T-helper 1 cell (primary cell): ENCODE results near the gene P4HA1.

Source experiments
- DNase-seq, 5 donors: peaks; one replicate each; pipeline ENCODE4 v3.0.0-alpha.2; 2012 to 2020

The P4HA1 gene

DNA sequence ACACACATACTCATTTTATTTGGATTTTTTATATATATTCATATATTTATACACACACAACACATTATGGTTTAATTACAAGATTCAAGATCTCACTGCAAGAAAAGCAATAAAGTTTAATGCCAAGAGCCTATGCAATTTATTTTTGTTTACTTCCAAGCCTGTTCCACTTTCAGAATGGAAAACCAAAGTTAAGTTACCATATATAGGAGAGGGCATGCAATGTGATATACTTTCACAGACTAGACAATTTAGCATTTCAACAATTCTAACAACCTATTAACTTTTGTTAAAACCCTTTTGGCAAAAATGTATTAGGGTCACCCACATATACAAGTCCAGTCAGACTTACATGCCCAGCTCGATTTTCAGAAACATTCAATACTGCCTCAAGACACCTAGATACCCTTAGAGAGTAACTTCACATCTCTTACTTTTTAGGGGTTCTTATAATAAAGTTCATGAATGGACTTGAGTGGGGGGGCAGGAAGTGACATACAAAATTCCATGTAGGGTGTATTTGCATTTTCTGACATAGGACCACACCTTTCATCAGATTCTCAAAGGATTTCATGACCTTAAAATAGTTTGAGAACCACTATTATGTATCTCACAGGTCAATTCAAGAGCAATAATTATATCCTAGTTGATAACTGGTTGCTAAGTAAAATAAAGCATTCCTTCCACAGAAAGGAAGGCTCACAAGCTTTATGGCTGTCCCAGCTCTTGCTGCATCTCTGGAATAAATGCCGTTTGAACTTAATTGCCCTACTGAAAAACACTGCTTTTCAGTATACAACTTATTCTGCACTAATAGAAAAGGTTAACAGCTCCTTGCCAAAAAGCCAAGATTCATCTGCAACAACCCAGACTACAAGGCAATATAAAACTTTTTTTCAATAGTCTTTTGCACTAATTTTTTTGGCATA lies 2.5 kb downstream of the P4HA1 start:
- DNase-seq: no peak

DNA sequence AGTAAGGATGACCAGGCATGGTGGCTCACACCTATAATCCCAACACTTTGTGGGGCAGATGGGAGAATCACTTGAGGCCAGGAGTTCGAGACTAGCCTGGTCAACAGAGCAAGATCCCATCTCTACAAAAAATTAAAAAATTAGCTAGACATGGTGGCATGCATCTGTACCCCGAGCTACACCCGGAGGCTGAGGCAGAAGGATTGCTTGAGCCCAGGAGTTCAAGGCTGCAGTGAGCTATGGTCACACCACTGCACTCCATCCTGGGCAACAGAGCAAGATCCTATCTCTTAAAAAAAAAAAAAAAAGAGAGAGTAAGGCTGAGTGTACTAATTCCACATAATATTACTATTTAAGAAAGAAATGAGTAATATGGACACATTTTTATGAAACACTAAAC lies 3.8 kb downstream of the P4HA1 start:
- no peak for DNase-seq

DNA sequence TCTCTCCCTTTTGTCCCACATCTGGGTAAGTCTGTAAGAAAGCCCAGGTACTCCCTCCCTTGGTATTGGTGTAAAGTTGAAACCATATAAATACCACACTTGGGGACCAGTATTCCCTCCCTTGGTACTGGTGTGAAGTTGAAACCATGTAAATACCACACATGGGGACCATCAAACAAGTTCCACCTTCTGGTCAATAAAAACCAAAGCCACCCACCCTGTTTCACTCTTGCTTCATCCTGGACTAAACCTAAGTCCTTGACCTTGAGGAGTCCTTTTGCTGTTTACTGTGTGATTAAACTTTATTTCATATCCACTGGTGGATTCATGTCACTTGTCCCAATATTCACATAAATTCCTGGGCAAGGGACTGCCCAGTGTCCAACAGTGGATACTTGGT lies 8.4 kb downstream of the P4HA1 start:
- DNase-seq: no peak

DNA sequence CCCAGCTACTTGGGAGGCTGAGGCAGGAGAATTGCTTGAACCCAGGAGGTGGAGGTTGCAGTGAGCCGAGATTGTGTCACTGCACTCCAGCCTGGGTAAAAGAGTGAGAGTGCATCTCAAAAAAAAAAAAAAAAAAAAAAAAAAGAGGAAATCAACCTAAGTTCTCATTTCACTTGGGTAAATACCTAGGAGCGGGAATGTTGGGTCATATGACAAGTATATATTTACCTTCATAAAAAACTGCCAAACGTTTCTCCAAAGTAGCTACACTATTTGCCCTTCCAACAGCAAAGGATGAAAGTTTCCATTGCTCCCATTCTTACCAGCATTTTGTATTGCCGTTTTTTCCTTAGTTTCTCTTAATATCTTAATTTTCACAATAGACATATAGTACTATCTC lies 9.8 kb downstream of the P4HA1 start:
- no peak for DNase-seq

DNA sequence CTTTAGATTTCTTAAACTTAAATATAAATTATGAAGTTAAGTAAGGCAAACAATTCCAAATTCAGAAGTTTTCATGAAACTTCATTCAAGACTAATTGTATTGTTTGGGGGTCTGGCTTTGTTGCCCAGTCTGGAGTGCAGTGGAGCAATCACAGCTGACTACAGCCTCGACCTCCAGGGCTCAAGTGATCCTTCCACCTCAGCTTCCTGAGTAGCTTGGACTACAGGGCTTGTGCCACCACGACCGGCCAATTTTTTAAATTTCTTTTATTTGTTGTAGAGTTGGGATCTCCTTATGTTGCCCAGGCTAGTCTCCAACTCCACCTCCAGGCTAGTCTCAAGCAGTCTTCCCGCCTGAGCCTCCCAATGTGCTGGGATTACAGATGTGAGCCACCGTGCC lies 12.5 kb downstream of the P4HA1 start:
- DNase-seq: no peak

DNA sequence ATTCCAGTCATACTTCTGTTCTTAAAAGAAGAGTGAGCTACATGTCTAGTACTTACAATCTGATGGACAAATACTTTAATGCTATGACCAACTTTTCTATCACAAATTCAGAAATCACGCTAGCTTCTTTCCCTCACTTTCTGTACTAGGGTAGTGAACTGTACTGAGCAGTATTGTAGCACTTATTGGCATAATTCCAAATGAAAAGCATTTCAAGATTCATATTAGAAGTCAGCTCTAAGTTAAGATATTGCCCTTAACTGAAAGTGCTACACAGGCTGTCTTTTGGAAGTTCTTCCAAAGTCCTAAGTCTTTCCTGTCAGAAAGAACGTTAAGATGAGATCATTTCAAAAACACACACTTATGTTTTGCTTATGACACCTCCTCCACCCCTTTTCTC lies 13.4 kb downstream of the P4HA1 start:
- DNase-seq: no peak

DNA sequence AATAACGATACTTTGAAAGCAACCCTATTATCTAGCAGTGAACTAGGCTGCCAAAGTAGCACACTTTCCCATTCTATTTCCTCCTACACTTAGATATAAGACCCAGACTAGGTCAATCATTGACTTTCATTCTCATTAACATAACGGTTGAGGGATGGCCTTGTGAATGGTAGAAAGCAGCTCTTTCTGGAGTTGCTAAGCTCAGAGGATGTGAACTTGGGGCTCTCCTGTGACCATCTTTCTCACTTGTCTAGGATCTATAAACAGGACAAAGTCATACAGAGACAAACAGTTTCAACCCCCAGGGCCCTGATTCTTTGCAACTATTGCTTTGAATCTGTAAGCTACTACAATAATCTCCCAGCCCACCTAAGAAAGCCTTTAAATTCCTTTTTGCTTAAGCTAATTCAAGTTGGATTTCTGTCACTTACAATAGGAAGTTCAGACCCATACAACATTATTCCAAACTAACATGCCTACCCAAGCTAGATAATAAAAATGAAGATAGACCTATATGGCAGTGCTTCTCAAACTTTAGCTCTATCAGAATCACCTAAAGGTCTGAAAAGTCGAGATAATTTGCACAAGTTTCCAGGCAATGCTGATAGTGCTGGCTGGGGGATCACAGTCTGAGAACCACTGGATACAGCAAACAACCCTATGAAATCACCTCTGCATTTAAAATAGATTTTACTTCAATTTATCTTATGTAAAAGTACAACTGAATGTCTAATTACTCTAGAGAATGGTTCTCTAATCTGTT lies 16.7 kb downstream of the P4HA1 start:
- peak in 1 of 5 donors; percentile 9 for DNase-seq

DNA sequence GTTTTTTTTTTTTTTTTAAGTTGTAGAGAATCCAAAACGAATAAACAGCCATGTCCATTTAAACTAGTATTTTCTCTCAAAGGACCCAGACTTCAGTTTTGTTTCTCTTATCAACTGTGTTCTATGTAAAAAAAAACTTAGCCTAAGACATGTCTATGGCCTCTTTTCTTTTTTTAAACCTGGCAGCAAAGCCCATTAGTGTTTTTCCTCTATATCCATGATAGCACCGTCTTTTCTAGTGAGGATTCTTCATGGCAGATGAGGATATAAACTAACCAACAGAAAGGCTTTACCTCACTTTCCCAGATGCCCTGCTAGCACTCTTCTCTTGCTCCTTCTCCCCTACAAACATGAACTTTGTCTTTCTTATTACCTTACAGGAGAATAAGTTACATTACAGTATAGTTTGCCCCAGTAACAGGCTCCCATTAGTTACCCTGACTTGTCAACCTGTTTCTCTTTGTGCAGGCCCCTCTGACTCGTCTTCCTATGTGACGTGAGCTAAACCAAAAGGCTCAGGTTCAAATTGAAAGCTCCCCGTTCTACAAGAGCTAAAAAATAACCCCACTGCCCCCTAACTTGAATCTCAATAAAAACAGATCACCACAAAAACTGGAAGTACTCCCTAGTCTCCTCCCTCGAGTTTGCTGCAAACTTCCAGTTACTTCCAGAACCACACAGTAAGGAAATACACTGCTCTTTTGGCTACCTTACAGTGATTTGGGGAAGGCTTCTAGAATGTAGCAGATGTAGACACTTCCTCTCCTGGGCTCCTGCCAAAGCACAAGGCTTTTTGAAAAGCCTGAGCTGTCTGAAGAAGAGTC lies 20.1 kb downstream of the P4HA1 start:
- peak in 1 of 5 donors; percentile 30 for DNase-seq

DNA sequence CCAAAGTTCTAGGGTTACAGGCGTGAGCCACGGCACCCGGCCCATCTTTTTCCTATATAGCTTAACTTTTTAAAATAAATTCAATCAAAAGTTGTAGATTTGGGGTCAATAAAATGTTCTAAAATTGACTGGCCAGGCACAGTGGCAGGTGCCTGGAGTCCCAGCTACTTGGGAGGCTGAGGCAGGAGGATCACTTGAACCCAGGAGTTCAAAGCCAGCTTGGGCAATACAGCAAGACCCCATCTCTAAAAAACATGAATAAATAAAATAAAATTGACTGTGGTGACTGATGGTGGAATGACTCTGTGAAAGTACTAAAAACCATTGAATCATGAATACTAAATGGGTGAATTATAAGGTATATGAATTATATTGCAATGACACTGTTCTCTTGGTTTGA lies 20.8 kb downstream of the P4HA1 start:
- no peak for DNase-seq

DNA sequence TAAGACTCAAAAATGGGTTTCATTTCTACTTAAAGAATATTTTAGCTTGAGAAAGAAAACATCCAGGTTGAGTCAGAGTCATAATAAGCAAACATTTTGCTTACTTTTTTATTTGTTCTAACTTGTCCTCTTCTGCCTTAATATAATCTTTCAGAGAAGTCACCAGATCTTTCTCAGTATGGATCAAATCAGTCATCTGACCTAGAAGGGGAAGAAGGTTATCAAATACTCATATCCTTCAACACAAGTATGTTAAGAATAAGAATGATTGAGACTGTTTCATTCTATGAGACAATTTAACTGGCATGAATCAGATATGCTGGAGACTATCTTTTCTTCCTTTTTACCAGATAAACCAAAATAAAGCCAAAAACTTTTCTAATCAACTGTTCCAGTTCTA lies 23.0 kb downstream of the P4HA1 start:
- no peak for DNase-seq

DNA sequence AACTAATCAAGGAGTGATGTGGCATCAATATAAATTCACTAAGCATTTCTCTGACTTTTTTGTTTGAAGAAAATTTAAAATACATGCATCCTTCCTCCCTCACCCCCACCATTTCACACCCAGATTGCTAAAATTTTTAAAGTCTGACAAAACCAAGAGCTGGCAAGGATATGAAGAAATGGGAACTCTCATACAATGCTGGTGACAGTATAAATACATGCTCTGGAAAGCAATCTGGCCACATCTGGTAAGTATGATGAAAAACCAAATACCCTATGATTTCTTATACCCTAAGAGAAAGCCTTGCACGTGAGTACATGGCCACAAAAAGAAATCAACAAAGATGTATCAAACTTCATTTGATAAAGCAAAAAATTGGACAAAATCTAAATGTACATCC lies 31.2 kb downstream of the P4HA1 start:
- DNase-seq: no peak

DNA sequence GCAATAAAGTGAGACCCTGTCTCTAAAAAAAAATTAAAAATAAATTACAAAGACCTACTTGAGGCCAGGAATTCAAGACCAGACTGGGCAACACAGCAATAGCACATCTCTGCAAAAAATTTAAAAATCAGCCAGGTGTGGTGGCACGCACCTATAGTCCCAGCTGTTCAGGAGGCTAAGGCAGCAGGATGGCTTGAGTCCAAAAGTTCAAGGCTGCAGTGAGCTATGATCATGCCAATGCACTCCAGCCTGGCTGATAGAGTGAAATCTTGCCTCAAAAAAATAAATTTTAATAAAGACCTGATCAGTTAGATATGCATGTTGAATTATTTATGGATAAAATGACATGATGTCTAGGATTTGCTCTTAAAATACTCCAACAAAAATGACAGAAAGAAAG lies 34.9 kb downstream of the P4HA1 start:
- DNase-seq: no peak

DNA sequence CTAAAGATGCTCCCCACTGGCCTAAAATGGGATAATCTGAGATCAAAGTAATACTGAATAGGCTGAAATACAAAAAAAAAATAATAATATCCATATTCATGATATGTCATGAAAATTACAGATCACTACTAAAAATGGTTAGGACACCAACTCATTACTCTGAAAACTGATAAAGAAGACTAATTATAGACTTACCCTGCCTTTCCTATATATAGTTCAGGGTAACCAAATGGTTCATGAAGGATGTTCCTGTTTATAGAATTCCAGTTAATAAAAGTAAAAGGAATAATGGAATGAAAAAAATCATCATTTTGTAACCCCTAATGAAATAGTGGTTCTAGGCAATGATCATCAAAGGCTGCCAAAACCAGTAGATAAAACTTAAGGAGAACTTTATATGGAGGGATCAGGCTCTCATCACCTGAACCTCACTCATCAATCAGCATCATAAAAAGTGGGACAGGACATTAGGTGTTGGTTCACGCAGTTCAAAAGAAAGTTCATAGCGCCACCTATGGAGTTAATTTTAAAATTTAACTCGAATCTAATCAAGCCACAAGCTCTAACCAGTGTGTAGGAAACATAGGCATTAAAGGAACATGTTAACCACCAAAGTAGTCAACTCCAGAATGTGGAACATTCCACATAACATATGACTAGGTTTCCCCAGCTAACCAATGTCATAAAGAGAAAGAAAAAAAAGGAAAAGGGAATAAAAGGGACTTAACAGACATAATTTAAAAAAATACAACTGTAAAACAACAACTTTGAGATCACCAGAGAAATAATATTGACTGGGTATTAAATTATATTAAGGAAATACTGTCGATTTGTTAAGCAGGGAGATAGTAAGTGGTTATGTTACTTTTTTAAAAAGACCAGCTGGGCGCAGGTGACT lies 35.7 kb downstream of the P4HA1 start:
- peak in 1 of 5 donors; percentile 38 for DNase-seq

DNA sequence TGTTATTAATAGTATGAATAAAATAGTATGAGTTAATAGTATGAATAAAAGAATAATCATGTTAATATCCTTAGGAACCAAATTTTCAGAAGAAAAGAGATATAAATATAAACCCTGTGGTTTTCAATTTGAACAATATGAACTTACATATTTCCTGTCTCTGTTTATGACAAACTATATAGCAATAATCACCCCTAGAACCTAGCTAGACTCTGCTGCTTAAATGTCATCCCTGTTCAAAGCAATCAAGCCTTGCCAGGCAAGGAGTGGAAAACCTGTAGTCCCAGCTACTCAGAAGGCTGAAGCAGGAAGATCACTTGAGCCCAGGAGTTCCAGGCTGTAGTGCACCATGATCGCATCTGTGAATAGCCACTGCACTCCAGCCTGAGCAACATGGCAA lies 36.5 kb downstream of the P4HA1 start:
- DNase-seq: no peak

DNA sequence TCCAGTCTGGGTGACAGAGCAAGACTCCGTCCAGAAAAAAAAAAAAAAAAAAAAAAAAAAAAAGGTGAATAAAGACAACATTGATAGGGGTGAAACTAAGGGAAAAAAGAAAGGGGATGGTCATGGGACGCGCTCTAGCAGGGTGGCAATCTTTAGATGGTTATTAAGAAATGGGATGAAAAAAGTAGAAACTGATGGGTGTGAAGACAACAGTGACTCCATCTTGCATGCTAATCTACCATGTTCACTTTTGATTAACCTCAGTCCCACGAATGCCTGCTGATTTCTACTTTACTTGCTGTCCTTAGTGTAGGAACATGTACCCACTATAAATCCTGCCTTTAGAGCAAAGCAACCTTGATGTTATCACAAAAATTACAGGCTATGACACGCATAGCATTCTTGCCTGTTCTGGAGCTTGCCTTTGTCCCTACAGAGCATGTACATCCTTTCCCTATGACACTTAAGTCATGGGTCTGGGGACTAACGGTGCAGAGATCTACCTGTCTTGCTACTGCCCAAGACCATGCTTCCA lies 38.5 kb downstream of the P4HA1 start:
- DNase-seq: no peak

DNA sequence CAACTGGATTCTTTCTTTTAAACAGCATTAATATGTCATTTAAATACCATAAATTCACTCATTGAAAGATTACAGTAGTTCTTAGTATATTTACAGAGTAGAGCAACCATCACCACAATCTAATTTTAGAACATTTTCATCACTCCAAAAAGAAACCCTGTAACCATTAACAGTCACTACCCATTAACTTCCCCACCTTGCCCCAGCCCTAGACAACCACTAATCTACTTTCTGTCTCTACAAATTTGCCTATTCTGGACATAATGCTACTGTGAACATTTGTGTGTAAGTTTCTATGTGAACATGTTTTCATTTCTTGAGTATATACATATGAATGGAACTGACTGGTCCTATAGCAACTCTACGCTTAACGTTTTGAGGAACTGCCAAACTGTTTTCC lies 42.4 kb downstream of the P4HA1 start:
- no peak for DNase-seq

DNA sequence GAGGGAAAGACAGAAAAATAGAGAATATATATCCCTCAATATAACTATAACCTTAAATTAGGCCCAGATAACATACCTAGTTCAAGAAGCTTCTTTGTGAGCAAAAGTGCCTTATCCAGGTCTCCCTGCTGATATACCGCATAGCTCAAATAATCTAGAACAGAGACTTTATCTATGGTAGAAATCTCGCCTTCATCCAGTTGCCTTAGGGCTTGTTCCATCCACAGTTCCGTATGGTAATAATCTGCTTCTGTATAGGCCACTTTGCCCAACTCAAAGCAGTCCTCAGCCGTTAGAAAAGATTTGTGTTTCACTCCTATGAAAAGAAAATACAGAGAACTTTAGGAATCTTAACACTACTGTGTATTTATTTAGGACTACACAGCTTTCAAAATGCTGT lies 43.4 kb downstream of the P4HA1 start:
- no peak for DNase-seq

DNA sequence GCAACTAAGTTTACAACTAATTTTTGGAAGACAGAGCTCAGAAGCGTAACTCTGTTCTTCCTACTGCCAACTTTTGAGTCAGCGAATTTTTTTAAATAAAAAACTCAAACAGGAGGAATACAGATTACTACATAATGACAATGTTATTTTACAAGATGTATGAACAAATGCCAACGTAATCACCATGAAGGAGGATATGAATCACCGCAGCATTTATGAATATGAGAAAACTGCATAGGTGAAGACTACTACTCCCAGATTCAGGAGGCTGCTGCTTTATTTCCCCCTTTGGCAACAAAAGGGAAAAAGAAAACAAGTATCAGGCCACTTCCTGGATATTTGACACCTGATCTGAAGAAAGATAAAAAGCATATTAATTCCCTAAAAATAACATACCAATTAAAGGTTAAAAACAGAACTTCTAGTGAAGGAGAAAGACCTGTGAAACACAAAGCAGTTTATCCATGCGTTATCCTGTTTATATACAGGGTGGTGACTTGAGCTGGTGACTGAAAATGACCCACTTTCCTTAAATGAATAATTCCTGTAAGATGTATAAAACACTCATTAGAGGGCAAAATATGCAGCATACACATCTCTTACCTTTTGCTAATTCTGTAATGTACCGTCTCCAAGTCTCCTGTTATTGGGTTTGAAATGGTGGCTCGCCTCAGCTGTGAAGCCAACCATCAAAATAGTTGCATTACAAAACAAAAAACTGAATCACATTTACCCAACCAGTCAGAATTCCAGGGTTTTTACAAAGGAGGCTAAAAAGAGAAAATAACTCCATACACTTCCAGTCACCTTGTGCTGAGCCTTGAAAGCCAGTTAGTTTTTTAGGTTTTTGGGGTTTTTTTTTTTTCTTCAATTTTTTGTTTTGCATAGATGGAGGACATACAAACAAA lies 52.0 kb downstream of the P4HA1 start:
- DNase-seq: no peak

DNA sequence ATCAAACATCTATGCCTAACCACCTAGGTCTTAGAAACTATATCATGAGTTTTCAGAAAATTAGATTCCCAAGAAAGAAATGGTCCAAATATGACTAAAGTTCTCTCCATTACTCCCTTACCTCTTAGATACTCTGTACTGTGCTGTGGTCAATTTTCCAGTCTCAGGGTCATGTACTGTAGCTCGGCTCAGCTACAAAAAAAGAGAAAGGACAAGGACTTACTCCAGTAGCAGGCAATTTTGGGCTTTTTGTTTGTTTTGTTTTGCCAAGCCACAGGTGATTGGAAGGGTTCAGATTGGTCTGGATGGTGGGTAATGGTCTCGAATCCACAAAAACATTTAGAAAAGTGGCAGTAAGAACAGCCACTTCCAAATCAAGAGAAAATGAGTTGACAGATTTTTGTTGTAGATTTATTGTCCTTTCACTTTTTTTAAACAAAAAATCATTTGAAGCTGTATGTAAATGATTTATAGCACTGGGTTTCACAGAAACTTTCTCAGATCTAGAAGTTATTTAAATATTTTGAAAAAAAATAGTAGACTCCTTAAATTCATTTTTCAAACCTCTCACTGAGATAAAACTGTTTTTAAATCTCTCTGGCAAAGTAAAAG lies 52.8 kb downstream of the P4HA1 start:
- DNase-seq: no peak

DNA sequence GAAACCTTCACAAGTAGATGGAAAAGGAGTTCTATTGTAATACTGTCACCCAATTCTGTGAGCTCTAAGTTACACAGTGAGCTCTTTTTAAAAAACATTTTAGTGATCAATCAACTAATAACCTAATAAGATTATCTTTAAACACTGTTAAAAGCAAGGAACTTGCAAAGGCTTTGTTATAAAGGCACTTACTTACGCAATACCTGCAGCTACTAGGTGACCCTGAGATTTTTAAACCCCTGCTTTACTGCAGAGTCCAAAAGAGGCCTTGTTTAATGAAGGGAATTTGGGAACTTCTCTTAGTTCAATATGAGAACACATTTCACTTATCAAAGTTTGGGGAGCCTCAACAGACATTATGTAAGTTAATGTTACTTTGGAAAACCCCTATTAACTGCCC lies 53.3 kb downstream of the P4HA1 start:
- DNase-seq: no peak
